GM19328 (cell line): ENCODE results near the gene DACH1.

ENCODE experiments used
- ATAC-seq: cut with Tn5 transposase; IDR thresholded peaks from one replicate; pipeline ENCODE4 v1.9.1; 2021; ENCODE audit warnings: mild to moderate bottlenecking, moderate library complexity; ENCODE audit not compliant: unreplicated experiment

Gene DACH1

DNA sequence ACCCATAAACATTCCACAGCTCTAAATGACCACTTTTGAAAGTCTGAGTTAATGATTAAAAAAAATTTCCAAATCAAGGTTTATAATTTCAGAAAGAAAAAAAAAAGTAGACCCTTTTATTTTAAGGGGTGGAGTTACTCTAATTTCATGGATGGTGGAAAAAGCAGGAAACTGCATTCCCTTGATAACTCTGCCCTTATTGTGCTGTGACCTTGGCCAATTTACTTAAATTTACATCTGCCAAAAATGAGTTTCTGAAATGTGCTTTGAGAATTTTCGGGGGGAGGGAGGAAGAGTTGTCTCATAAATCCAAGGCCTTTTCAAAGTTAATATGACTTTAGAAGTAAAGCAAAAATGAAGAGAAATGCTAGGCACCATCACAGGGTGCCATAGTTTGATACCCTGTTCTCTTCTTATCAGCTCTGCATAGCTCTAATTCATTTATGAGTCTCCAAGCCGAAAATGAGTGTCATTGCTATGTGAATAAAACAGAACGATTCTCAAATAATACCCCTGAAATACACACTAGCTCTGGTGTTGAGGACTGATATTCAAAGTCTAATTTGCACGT is 367.0 kb downstream of the DACH1 start:
- ATAC-seq, result no peak

GRCh38 chr13:71499235-71499634 is 367.8 kb downstream of the DACH1 start:
- ATAC-seq, result no peak

DNA sequence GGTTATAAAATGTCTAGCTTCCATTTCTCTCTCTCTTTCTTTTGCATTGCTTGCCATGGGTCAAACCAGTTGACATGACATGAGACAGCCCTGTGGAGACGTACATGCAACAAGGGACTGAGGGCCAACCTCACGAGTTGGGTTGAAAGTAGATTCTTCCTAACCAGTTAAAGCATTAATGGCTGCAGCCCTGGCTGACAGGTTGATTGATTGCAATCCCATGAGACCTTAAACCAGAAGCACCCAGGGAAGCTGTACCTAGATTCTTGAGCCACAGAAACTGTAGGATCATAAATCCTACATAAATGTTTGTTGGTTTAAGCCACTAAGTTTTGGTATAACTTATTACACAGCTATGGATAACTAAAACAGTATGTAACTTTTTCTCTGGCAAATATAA is 373.8 kb downstream of the DACH1 start:
- no peak for ATAC-seq

GRCh38 chr13:71492346-71492871 is 374.6 kb downstream of the DACH1 start:
- ATAC-seq, result no peak

- ATAC-seq, result no peak
These were observed 376.0 kb downstream of the DACH1 start for GRCh38 chr13:71491010-71491409.

DNA sequence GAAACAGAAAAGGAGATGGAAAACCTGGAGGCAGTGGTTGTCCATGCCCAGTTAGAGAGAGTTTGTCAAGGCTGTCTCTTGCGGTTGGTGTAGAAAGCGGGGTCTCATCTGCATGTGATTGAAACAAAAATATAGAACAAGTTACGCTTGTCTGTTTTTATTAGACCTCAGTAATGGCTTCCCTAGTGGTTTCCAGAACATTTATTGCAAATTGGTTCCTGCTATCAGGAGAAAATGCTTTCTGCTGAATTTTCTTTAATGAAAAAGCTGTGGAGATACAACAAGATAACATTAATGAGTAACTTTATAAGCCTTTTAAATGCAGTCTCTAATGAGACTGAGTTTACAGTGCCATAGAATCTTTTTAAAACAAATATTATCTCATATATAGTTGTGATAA is 378.0 kb downstream of the DACH1 start:
- ATAC-seq, result no peak

- ATAC-seq, result no peak
These were observed 378.8 kb downstream of the DACH1 start for GRCh38 chr13:71488201-71488600.

- no peak for ATAC-seq
These were observed 381.1 kb downstream of the DACH1 start for GRCh38 chr13:71485913-71486312.

- no peak for ATAC-seq
These were observed 383.3 kb downstream of the DACH1 start for GRCh38 chr13:71483733-71484132.

- no peak for ATAC-seq
These were observed 385.5 kb downstream of the DACH1 start for GRCh38 chr13:71481501-71481900.

DNA sequence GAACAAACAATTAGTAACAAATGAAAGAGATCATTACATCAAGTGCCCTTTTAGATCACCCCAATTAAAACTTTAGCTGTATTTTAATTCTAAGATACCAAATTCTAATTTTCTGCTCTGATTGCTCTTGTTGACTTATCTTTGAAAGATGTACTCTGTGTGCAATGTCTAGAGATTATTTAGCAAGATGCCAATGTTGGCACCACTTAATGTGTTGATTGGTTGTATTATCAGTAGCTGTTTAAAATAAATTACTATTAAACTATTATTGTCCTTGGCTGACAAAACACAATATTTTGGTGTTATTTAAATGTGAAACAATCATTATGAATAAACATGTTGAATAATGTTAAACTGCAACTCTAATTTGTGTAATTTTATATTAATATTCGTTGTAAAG is 386.0 kb downstream of the DACH1 start:
- ATAC-seq, result no peak

- no peak for ATAC-seq
These were observed 389.3 kb downstream of the DACH1 start for GRCh38 chr13:71477735-71478134.

DNA sequence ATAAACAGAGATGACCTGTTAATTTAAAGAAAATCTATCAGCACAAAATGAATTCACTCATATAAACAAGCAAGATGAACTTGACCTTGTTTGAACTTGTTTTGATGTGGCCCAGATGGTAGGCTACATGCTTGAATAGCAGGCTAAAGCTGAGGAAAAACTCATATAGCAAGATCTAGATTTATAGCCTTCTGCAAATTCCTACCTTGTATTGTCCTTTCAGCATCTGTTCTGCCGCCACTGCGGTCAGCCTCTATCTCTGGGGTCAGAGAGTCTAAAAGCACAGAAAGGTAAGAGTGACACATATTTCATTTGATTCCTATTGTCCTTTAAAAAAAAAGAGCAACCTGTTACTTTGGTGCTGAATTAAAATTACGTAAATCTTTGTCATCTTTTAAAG is 392.1 kb downstream of the DACH1 start:
- no peak for ATAC-seq

DNA sequence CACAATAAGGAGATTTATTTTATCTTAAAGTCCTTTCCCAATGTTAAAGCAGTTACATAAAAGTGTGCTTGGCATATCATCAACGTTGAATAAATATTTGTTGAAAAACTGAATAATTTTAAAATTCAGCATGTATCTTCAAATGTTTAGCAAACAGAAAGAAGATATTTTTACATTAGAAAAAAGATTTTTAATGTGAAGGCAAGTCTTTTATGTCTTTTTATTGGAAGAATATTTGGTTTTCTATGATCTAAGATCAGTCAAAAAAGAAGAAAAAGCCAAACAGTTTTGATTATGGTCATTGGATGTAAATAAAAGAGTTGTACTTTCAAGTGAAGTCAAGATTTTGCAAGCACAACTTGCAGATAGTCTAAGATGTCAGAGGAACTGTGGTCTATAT is 397.4 kb downstream of the DACH1 start:
- no peak for ATAC-seq

- no peak for ATAC-seq
These were observed 402.3 kb downstream of the DACH1 start for GRCh38 chr13:71464686-71465085.

DNA sequence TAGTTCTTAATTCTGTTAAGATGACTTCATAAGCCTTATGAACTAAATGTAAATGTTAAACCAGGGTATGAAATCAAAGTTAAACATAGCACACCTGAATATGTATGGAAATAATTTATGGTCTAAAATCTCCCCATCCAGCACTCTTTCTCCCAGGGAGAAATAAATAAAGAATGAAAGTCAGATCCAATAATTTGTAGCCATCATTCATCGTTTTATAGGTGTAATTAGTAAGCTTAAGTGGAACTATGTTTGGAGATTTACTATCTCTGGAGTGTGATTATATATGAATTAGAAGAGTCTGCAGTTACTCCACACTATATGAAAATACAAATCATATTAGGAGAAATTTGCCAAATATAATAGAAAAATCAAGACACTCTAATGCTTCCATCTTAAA is 405.1 kb downstream of the DACH1 start:
- no peak for ATAC-seq

GRCh38 chr13:71460211-71460610 is 406.8 kb downstream of the DACH1 start:
- no peak for ATAC-seq

- ATAC-seq, result no peak
These were observed 407.3 kb downstream of the DACH1 start for GRCh38 chr13:71459708-71460107.

DNA sequence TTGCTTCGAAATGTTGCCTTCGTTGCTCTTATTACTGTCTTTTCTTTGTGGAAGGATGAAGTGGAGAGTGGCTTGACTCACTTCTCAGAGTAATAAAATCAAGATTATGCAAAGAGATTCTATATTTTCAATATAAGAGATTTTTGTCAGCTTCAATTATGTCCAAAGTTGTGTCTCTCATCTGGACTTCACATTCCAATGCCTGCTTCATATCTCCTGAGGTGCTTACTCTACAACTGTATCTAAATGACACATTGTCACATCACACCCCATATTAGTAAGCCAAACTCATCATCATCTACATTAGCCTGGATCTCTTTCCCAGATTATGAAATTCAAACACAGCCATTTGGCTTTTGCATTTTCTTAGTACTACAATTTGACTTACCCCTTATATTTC is 409.4 kb downstream of the DACH1 start:
- no peak for ATAC-seq

DNA sequence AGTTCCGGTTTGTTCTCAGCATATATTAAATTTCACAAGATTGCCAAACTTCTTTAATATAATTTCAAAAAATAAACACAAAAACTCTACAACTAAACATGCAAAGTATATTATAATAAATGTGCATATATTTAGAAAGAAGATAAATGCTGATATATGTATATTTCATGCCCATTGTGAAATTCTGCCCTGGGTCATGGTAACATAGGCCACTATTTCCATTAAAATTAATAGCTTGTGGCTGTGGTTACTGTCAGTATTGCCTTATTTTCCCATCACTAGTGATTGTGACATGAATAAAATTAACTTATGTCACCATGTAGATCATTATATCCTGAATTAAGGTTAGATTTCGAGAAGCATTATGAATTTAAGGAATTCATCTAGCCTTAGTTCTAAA is 410.9 kb downstream of the DACH1 start:
- no peak for ATAC-seq

DNA sequence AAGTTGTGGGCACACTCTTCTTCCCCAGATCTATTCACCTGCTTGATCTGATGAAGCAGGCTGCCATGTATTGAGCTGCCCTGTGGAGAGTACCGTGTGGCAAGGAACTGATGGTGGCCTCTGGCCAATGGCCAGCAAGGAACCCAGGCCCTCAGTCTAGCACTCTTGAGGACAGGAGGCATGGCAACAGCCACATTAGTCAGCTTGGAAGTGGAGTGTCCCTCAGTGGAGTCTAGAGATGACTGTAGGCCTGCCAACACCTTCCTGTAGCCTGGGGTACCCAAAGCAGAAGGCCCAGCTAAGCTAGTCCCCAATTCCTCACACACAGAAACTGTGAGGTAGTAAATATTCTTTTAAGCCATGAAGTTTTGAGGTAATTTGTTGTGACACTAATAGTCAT is 412.5 kb downstream of the DACH1 start:
- no peak for ATAC-seq

DNA sequence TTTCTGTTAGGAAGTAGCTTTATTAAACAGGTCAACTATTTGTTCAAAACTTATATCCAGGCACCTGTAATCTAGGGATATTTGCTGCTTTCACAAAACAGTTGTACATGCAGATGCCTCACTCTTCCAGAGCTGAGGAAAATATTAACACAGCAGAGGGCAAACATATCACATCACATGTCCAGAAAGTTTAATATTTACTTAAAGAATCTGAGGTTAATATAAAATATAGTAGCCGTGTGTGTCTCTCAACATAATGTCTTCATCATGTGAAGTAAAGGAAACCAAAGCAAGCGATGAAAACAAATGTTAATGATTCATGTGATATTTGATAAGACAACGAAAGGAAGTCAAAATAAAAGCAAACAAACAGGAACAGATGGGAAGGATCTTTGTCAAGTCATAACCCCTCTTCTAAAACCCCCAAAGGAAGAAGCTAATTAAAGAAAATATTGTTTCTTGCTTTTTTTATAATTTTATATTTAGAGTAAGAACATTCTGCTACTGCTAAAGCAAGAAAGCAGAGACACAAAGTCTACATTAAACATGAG is 418.8 kb downstream of the DACH1 start:
- ATAC-seq, result no peak

DNA sequence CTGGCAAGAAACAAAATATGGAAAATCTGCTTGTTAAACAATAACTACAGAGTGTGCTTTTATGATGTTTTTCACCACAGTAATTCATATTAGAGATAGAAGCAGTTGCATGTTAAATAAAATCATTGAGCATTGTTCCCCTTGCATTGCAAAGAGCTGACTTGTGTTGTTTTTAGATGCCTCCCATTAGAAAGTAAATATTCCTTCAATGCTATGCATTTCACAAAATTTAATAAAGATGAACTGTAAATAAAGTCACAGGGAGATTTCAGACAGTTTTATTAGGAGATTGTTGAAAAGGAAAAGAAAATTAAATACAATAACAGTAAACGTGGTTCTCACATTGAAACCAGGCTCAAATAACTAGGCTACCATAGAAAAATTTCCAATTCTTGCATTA is 429.3 kb downstream of the DACH1 start:
- ATAC-seq, result no peak
